Heart left ventricle (tissue), 13 donors: ENCODE results near the gene FAM120C.

Source experiments
- CTCF ChIP-seq, 12 donors: fragments of 200-600 bp; sonication (generic) in 4 of 12; IDR thresholded peaks; one replicate each; pipeline versions ENCODE4 v1.5.0 to v1.8.0; 2018 to 2022; ENCODE audit warnings: antibody characterized with exemption in 12 of 12, mild to moderate bottlenecking in 5 of 12
- POLR2A ChIP-seq, 2 donors: fragments of 450-650 bp; IDR thresholded peaks; one replicate each; pipeline ENCODE4 v1.6.1; 2017; ENCODE audit warnings: antibody characterized with exemption in 2 of 2, mild to moderate bottlenecking in 2 of 2, moderate library complexity in 2 of 2
- donor health status: ischemic (EF 13 %, LVEDD 7.1; RV severe dilation, severe dysfunction).
- donor health status: DM: no; HTN: yes; CAD: no.
- donor health status: DM: no; HTN: no; CAD: no.
- donor health status: ischemic (EF 25% LVEDD 6.9; RV normal size, moderate dysfunction).
- donor health status: ischemic (EF 25% LVEDD 5.7; RV mildly dilated, moderate dysfunction).
- donor health status: ischemic (EF 35%, LVEDD 5.7; RV mildly dilated, moderate dysfunction).
- donor health status: nonischemic (EF 11% LVEDD 7.7; RV severe dilation, severe dysfunction).
- donor health status: DM: yes; HTN: yes; CAD: no.
- donor health status: PGD.
- donor health status: ischemic (EF 29% LVEDD 5.4; RV normal size, mild dysfunction).
- donor health status: nonischemic (EF 23%, LVEDD 6.1; RV moderate dilation, normal function).

- TF ChIP-seq CTCF (IDR thresholded peaks at IDR 0.05): no peak
- no peak for TF ChIP-seq POLR2A (IDR thresholded peaks at IDR 0.05)
Observed at GRCh38 chrX:54076903-54077302, 106.2 kb downstream of the FAM120C start.
